Measurements from ENCODE around the gene SCGN. TPM values are rescaled to one million over a fixed set of nuclear protein-coding genes. Genes with fewer than 3 reads are reported as not detected.
A peak's percentile ranks its signal among the peaks of the same experiment; 100 is the strongest.

The SCGN gene
- total and polyA plus RNA-seq, 2 of the 13 experiments (the other 11 are each of a cell fraction or from before 2014, with no cell fraction given) = 2.9 to 29.0 TPM

- TF ChIP-seq TBX2 (CRISPR knock-in tag; IDR thresholded peaks at IDR 0.05; ENCODE audit: borderline replicate concordance) (peak; percentile 92), ZNF280D (CRISPR knock-in tag; IDR thresholded peaks at IDR 0.05) (peak; percentile 65; the same call in 1 of the 2 replicates), ARID4A (CRISPR knock-in tag; IDR thresholded peaks at IDR 0.05; ENCODE audit: borderline replicate concordance) (no peak; the same call in 1 of the 2 replicates), DRAP1 (CRISPR knock-in tag; IDR thresholded peaks at IDR 0.05) (peak; percentile 51; the same call in 1 of the 2 replicates), GATAD2A (CRISPR knock-in tag; IDR thresholded peaks at IDR 0.05) (peak; percentile 95), ZGPAT (CRISPR knock-in tag; IDR thresholded peaks at IDR 0.05) (peak; percentile 37; the same call in 1 of the 2 replicates), ZNF256 (CRISPR knock-in tag; conservative IDR thresholded peaks at IDR 0.05) (no peak), IKZF5 (CRISPR knock-in tag; IDR thresholded peaks at IDR 0.05) (peak; percentile 73), HIVEP1 (CRISPR knock-in tag; IDR thresholded peaks at IDR 0.05) (no peak), TFE3 (CRISPR knock-in tag; IDR thresholded peaks at IDR 0.05) (peak; percentile 78), HNF1A (IDR thresholded peaks at IDR 0.05; ENCODE audit: low read depth) (peak; percentile 76), HNF1A (CRISPR knock-in tag; IDR thresholded peaks at IDR 0.05; ENCODE audit: borderline replicate concordance) (peak; percentile 85; the same call in 1 of the 2 replicates)
Observed at GRCh38 chr6:25635886-25636317, 16.1 kb upstream of the SCGN start (continued).
